Nephron (organoid): Measurements from ENCODE around the gene WDR93.

Experiments used
- H3K27ac Mint-ChIP-seq, 3 experiments: 2 replicates each; pipeline ENCODE4 v1.8.0; 2020; ENCODE audit warnings: mixed read lengths in 3 of 3, mild to moderate bottlenecking in 2 of 3, moderate library complexity in 1 of 3
- H3K27me3 Mint-ChIP-seq: 2 replicates; pipeline ENCODE4 v1.8.0; 2021; ENCODE audit warnings: low read depth, mild to moderate bottlenecking, moderate library complexity, mixed read lengths
- H3K36me3 Mint-ChIP-seq: 2 replicates; pipeline ENCODE4 v1.8.0; 2020; ENCODE audit warnings: low read depth, mixed read lengths
- H3K4me1 Mint-ChIP-seq: 2 replicates; pipeline ENCODE4 v1.8.0; 2020; ENCODE audit warnings: mixed read lengths
- H3K4me3 Mint-ChIP-seq, 3 experiments: 2 replicates each; pipeline ENCODE4 v1.8.0; 2020; ENCODE audit warnings: mild to moderate bottlenecking in 3 of 3, mixed read lengths in 3 of 3, moderate library complexity in 2 of 3
- H3K9me3 Mint-ChIP-seq: 2 replicates; pipeline ENCODE4 v1.8.0; 2020; ENCODE audit warnings: mixed read lengths
- CTCF ChIP-seq, 3 experiments: fragments of 200-600 bp; sonication (generic); IDR thresholded peaks; one replicate each; pipeline ENCODE4 v1.5.0; 2021; ENCODE audit warnings: antibody characterized with exemption in 3 of 3; ENCODE audit not compliant: unreplicated experiment in 3 of 3

Gene WDR93

DNA sequence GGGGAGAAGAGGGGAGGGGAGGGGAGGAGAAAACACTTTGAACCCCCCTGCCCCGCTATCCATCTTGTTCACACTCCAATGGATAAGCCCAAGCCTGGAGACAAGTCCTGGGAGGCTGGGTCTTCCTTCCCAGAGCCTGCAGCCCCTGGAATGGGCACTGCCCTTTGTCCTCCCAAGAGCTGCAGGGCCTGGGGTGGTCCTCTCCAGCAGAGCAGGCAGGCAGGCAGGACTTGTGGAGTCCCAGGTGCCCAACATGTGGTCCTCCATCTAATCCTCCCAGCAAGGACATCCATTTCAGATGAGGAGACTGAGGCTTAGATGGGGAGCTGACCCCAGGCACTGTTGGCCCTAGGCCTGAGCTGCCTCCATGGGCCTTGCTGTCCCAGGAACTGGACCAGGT is 75.1 kb downstream of the WDR93 start:
- no peak for TF ChIP-seq CTCF (IDR thresholded peaks at IDR 0.05; ENCODE audit: unreplicated experiment in 3 of 3)
- no peak overlapping the region for H3K4me3 Mint-ChIP-seq
- H3K36me3 Mint-ChIP-seq = no peaks in the 10 kb centered on the region
- H3K4me1 Mint-ChIP-seq = no peaks in the 10 kb centered on the region
- peaks cover 8% of the 10 kb centered on the region for H3K27me3 Mint-ChIP-seq
- no peaks in the 10 kb centered on the region for H3K9me3 Mint-ChIP-seq
- no peak overlapping the region for H3K27ac Mint-ChIP-seq

GRCh38 chr15:89766357-89767311 is 76.0 kb downstream of the WDR93 start:
- no peaks in the 10 kb centered on the region for H3K9me3 Mint-ChIP-seq

DNA sequence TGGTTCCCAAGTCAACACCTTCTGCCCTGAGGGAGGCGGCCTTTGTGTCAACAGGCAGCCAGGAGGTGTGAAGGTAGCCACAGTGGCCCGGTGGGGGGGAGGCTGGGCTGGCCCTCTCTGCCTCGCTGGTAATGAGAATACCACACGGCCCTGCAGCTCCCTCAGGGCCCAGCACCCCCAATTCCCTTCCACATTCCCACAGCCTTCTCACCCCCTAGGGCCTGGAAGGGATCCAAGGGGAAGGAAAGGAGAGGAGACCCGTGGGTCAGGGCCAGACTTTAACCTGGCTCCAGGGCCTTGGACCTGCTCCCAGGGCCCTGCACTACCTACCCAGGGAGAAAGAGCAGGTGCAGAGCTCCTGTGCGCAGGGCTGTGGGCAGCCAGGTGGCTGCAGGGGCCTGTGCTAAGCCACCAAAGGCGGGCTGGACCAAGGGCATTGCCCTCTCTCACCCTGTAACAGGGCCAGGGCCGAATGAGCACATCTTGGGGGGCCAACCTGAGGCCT is 76.9 kb downstream of the WDR93 start:
- H3K4me1 Mint-ChIP-seq = no peaks in the 10 kb centered on the region
- H3K4me3 Mint-ChIP-seq = no peak overlapping the region
- peaks cover 8% of the 10 kb centered on the region for H3K27me3 Mint-ChIP-seq
- no peak for TF ChIP-seq CTCF (IDR thresholded peaks at IDR 0.05; ENCODE audit: unreplicated experiment in 3 of 3)
- H3K27ac Mint-ChIP-seq = no peak overlapping the region
- no peaks in the 10 kb centered on the region for H3K9me3 Mint-ChIP-seq
- H3K36me3 Mint-ChIP-seq = no peaks in the 10 kb centered on the region

More at GRCh38 chr15:89766357-89767311, 76.0 kb downstream of the WDR93 start:
- Mint-ChIP-seq H3K36me3 (no peaks in the 10 kb centered on the region), H3K4me1 (no peaks in the 10 kb centered on the region), H3K4me3 (no peak overlapping the region), H3K27ac (no peak overlapping the region), H3K27me3 (peaks cover 8% of the 10 kb centered on the region)
- TF ChIP-seq CTCF (IDR thresholded peaks at IDR 0.05; ENCODE audit: unreplicated experiment in 3 of 3) = no peak

GRCh38 chr15:89768071-89768500 is 77.5 kb downstream of the WDR93 start:
- no peaks in the 10 kb centered on the region for H3K4me1 Mint-ChIP-seq
- no peak overlapping the region for H3K4me3 Mint-ChIP-seq
- no peak for TF ChIP-seq CTCF (IDR thresholded peaks at IDR 0.05; ENCODE audit: unreplicated experiment in 3 of 3)
- no peak overlapping the region for H3K27ac Mint-ChIP-seq
- H3K27me3 Mint-ChIP-seq = peaks cover 8% of the 10 kb centered on the region
- H3K9me3 Mint-ChIP-seq = no peaks in the 10 kb centered on the region
- no peaks in the 10 kb centered on the region for H3K36me3 Mint-ChIP-seq

- no peak for TF ChIP-seq CTCF (IDR thresholded peaks at IDR 0.05; ENCODE audit: unreplicated experiment in 3 of 3)
- Mint-ChIP-seq H3K27ac (no peak overlapping the region), H3K4me3 (no peak overlapping the region), H3K36me3 (no peaks in the 10 kb centered on the region), H3K4me1 (no peaks in the 10 kb centered on the region), H3K27me3 (peaks cover 8% of the 10 kb centered on the region), H3K9me3 (no peaks in the 10 kb centered on the region)
Measured at GRCh38 chr15:89769366-89769765, 78.8 kb downstream of the WDR93 start.
